Endothelial cell of hepatic sinusoid (primary cell): Measurements from ENCODE around the gene SNAPC1.

Source experiments
- in situ Hi-C: cut with HindIII; loops from 2 replicates; pipeline ENCODE4 v1.10.0; 2017; ENCODE audit warnings: low sequenced_read_pairs

The SNAPC1 gene

DNA sequence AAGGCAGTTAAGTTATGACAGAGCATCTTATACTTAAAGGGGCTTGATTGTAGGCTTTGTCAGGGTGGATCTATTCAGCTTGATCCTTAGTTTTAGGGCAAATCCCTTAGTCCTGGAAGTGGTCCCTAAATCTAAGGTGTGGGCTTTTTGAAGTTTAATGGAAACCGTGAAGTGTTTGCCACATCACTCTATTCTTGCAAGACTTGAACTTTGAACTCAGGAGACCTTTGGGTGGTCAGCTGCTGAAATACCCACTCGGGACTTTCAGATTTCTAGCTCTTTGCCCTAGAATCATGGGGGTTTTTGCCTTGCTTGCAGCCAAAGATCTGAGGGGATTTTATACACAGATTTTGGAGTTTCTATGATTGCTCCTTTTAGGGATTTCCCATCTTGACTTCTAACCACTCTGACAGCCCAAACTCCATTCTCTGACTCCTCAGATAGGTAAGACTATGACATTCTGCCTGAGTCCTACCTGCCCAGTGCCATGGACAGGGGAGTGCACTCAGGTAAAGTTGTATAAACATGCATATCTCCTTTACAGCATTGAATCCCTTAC lies 39.9 kb downstream of the SNAPC1 start:
- in situ Hi-C loops: no loop called here

DNA sequence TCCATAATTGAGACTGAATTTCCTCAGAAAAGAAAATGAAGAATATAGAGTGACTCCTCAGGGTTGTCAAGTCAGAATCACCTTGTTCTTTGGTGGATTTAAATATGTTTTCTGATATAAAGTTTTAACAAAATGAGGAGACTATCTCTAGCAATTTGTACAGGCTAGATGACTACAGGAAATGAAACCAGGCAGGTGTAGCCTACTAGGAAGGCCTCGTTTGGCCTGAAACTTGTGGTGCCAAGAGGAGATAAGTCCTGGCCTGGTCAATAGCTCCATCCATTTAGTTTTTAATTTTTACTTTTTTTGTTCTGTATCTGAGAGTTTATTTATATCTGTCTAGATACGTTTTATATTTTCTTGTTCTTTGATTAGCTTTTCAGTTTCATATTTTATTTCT lies 41.5 kb downstream of the SNAPC1 start:
- in situ Hi-C loops: no loop called here

DNA sequence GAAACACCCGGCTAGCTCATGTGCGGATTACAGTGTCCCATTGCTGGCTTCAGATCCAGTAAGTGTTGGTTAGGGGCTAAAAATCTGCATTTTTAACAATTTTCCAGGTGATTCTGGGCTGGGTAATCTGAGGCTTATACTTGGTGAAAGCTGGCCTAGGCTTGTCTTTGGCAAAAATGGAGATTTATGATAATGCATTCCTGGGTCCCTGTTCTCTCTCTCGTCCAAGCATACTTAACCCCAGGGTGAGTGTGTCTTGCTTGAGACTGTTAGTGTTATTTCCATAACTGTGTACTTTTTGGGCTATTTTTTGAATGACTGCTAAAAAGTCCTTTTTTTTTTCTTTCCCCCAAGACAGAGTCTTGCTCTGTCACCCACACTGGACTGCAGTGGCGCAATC lies 43.2 kb downstream of the SNAPC1 start:
- in situ Hi-C loops: no loop called here

- in situ Hi-C loops: loop anchor here (5.0 to 10.0 kb wide), 2 partner anchors 57 to 350 kb away; no protein-coding TSS in a partner anchor
Measured at GRCh38 chr14:61811882-61812346, 49.7 kb downstream of the SNAPC1 start.

DNA sequence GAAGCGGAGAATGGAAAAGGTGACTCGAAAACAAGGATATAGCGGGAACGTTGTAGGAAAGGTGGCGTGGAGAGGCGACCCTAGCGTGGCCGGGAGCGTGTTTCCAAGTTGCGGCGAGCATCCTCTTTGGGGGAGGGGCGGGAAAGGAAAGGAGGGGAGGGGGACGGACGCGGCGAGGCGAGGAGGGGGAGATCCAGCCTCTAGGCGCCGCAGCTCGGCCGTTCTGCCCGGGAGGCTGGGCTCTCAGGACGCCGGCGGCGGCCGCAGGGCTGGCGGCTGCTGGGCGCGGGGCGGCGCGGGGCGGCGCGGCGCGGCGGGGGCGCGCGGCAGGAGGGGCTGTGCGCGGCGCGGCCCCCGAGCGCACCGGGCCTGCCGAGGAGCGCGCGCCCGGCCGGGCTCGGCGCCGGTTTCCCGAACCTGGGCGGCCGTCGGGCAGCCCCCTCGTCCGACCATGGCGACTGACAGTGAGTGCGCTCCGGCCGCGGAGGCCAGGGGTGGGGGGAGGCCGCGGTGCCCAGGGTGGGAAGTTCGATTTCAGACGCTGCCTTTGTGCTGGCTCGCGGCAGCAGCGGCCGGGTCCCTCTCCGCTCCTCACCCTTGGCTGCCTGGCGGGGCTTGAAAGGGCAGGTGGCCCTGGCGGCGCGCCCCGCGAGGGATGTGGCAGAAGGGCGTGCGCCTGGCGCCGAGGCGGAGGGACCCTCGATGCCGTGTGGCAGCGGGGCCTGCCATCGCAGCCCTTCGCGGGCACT lies 50.3 kb downstream of the SNAPC1 start, which contains the start of gene SYT16:
Gene SYT16, plus strand, starts transcription at position 357 of the 749 bp plus-strand sequence.
- in situ Hi-C loops: loop anchor here (5.0 to 10.0 kb wide), 2 partner anchors 58 to 350 kb away; no protein-coding TSS in a partner anchor

DNA sequence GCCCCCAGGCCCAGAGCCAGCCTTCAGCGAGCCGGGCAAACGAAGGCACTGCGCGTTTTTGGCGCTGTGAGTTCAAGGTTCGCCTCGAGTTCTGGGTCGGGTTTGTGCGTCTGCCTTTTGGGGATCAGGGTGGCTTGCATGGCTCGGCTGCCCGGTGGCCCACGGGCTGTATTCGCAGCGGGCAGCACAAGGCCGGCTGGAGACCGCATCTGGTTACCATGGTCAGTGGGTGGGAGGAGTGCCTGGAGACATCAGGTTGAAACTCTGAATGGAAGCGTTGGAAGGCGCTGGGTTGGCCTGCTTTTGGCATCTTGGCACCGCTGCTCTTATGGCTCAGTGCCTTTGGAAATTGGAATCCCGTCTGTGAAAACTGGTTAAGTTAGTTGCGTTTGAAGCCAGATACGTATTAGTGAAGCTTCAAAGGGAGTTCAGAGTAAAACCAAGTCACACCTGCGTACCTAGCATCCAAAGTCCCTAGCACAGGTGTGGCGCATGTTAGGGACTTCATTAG lies 50.9 kb downstream of the SNAPC1 start:
- in situ Hi-C loops: loop anchor here (5.0 to 10.0 kb wide), 2 partner anchors 58 to 351 kb away; no protein-coding TSS in a partner anchor

- in situ Hi-C loops: no loop called here
Measured at GRCh38 chr14:61822458-61822857, 60.2 kb downstream of the SNAPC1 start.

DNA sequence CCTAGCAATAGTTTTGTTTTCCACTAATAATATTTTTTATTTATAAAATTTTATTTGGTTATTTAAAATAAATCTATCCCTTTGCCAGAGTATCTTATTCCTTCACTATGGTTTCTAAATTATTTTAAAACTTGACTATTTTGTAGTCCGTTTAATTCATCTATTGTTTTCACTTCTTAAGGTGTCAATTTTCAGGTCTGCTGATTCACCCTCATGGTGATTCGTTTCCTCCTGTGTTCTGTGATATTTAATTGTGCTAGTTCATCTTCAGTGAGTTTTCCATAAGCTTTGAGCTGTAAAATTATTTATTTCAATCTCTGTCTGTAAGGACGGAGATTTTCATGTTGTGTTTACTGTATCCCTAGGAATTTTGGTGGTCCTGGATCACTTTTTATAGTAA lies 70.6 kb downstream of the SNAPC1 start:
- in situ Hi-C loops: loop anchor here (25.0 kb wide), 1 partner anchor 545 kb away; the partner anchor contains the start of gene TMEM30B

GRCh38 chr14:61836184-61836583 lies 74.0 kb downstream of the SNAPC1 start:
- in situ Hi-C loops: loop anchor here (25.0 kb wide), 1 partner anchor 549 kb away; the partner anchor contains the start of gene TMEM30B

GRCh38 chr14:61836807-61837206 lies 74.6 kb downstream of the SNAPC1 start:
- in situ Hi-C loops: loop anchor here (25.0 kb wide), 1 partner anchor 550 kb away; the partner anchor contains the start of gene TMEM30B

DNA sequence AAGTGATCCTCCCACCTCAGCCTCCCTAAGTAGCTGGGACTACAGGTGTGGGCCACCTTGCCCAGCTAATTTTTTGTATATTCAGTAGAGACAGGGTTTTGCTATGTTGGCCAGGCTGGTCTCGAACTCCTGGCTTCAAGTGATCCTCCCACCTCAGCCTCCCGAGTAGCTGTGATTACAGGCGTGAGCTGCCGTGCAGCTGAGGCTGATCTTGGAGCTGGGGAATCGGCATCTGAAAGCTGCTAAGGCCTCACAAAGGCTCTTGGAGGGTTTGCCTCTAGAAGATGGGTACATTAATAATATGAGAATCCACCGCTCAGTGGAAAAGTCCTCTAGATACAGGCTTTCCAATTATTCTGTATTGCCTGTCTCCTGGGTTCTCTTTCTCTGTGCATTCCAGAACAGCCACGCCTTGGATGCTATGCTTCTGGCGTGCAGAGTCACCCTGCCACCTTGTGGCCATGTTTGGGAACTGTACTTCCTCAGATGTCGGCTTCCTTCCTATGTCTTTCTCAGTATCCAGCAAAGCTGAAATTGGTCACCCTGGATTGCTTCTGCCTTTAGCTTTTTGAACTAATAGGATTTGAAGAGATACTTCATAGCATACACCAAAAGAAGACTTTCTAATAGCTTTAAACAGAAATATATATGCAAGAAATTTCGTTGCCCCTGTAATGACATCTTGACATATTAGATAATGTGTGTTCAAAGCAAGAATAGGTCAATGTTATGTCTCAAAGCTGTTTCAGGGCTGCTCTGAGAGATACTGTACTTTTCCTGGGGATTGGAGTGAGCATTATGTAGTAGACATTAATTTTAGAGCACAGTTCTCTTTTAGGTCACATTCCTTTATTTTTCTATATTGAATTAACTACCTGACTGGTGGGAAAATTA lies 75.4 kb downstream of the SNAPC1 start:
- in situ Hi-C loops: loop anchor here (25.0 kb wide), 1 partner anchor 550 kb away; the partner anchor contains the start of gene TMEM30B

GRCh38 chr14:61838661-61839245 lies 76.5 kb downstream of the SNAPC1 start:
- in situ Hi-C loops: loop anchor here (25.0 kb wide), 1 partner anchor 551 kb away; the partner anchor contains the start of gene TMEM30B

GRCh38 chr14:61839507-61839906 lies 77.3 kb downstream of the SNAPC1 start:
- in situ Hi-C loops: loop anchor here (25.0 kb wide), 1 partner anchor 552 kb away; the partner anchor contains the start of gene TMEM30B

DNA sequence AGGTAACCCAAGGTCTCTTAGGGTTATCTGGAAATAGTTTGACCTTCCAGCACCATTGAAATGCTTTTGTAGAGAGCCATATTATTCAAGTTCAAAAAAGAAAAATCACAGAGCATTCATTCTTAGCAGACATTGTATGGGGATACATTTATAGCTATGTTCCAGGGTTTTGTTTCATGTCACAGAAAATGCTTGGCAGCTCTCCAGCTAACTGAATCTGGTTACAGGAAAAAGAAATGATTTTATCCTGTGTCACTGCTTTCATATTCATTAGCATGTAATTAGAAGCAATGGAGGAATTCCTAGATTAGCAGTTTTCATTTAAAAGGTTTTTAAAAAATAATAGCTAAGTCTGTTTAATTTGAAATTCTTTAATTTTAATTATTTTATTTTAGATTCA lies 78.9 kb downstream of the SNAPC1 start:
- in situ Hi-C loops: loop anchor here (25.0 kb wide), 1 partner anchor 554 kb away; the partner anchor contains the start of gene TMEM30B
